Nephron (organoid): ENCODE data around the gene ZRANB1.

Source experiments
- H3K27ac Mint-ChIP-seq, 3 experiments: 2 replicates each; pipeline ENCODE4 v1.8.0; 2020; ENCODE audit warnings: mixed read lengths in 3 of 3, mild to moderate bottlenecking in 2 of 3, moderate library complexity in 1 of 3
- H3K27me3 Mint-ChIP-seq: 2 replicates; pipeline ENCODE4 v1.8.0; 2021; ENCODE audit warnings: low read depth, mild to moderate bottlenecking, moderate library complexity, mixed read lengths
- H3K36me3 Mint-ChIP-seq: 2 replicates; pipeline ENCODE4 v1.8.0; 2020; ENCODE audit warnings: low read depth, mixed read lengths
- H3K4me1 Mint-ChIP-seq: 2 replicates; pipeline ENCODE4 v1.8.0; 2020; ENCODE audit warnings: mixed read lengths
- H3K4me3 Mint-ChIP-seq, 3 experiments: 2 replicates each; pipeline ENCODE4 v1.8.0; 2020; ENCODE audit warnings: mild to moderate bottlenecking in 3 of 3, mixed read lengths in 3 of 3, moderate library complexity in 2 of 3
- H3K9me3 Mint-ChIP-seq: 2 replicates; pipeline ENCODE4 v1.8.0; 2020; ENCODE audit warnings: mixed read lengths
- TF ChIP-seq, protein P1 (sequence below), 3 experiments: fragments of 200-600 bp; sonication (generic); IDR thresholded peaks; one replicate each; pipeline ENCODE4 v1.5.0; 2021; ENCODE audit warnings: antibody characterized with exemption in 3 of 3; ENCODE audit not compliant: unreplicated experiment in 3 of 3

ZRANB1 gene

DNA sequence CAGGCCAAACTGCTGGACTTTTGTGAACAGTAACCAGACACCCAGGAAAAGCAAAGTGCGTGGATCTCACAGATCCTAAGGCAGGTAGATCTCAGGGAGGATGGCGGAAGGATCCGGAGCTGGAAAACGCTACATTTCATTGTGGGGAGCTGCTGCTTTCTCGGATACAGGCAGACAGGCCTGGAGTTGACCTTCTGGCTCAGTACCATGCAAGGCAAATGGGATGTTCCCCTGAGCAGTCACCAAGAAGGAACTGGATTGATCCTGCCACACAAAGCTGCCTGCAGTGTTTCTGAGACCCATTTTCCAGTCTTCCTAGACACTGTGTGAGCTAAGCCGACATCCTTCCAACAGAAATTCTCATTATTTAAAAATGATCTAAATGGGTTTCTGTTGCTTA is 65.5 kb downstream of the ZRANB1 start:
- peaks cover 3% of the 10 kb centered on the region for H3K27me3 Mint-ChIP-seq
- H3K9me3 Mint-ChIP-seq, result no peaks in the 10 kb centered on the region
- TF ChIP-seq, protein P1, sequence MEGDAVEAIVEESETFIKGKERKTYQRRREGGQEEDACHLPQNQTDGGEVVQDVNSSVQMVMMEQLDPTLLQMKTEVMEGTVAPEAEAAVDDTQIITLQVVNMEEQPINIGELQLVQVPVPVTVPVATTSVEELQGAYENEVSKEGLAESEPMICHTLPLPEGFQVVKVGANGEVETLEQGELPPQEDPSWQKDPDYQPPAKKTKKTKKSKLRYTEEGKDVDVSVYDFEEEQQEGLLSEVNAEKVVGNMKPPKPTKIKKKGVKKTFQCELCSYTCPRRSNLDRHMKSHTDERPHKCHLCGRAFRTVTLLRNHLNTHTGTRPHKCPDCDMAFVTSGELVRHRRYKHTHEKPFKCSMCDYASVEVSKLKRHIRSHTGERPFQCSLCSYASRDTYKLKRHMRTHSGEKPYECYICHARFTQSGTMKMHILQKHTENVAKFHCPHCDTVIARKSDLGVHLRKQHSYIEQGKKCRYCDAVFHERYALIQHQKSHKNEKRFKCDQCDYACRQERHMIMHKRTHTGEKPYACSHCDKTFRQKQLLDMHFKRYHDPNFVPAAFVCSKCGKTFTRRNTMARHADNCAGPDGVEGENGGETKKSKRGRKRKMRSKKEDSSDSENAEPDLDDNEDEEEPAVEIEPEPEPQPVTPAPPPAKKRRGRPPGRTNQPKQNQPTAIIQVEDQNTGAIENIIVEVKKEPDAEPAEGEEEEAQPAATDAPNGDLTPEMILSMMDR (IDR thresholded peaks at IDR 0.05; ENCODE audit: unreplicated experiment in 3 of 3), result no peak
- H3K4me1 Mint-ChIP-seq, result peaks cover 49% of the 10 kb centered on the region
- peak overlapping the region; percentile 46 to 67 (median 64) for H3K27ac Mint-ChIP-seq
- H3K36me3 Mint-ChIP-seq, result peaks cover 20% of the 10 kb centered on the region
- H3K4me3 Mint-ChIP-seq, result peak overlapping the region in 1 of 3 experiments; percentile 11

DNA sequence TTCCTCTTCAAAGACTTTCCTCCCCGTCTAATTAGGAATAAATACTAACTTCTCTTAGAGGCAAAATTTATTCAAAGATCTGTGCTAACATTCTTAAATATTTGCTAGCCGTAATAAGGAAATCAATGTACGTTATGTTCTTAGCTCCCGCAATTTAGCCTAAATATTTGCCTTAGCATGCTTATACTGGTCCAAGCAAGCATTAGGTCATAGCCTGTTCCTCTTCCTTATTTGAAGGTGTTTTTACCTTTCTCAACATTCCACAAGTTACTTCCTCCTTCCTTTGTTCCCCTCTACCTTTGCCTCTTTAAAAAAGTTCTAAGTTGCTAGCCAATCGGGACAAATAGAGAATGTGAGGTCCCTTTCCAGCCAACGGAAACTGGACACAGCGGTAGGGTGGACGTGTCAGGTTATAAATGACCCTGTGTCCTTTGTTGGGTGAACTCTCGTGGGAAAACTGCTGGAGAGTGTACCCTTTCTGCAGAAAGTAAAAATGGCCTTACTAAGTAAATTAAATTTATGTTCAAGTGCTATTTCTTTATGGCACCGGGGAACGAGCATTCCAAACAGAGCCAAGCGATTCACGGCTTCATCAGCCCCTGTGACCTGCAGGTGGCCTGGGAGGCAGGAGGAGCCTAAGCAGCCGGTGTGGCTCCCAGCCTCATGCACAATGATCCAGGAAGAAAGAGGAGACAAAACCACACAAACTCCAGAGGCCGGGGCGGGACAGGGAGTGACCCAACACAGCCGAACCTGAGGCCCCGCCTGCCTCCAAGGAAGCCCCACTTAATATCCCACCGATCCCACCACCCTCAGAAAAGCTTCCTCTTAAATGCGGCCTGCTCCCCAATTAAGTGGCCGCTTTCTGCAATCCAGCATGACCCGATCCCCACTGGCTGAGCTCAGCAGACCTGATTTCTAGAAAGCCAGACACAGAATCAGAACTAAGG is 67.0 kb downstream of the ZRANB1 start:
- Mint-ChIP-seq H3K27ac (peak overlapping the region; percentile 24 to 42 (median 26)), H3K36me3 (peaks cover 25% of the 10 kb centered on the region), H3K4me1 (peaks cover 52% of the 10 kb centered on the region), H3K4me3 (no peak overlapping the region), H3K9me3 (no peaks in the 10 kb centered on the region), H3K27me3 (peaks cover 3% of the 10 kb centered on the region)
- TF ChIP-seq, protein P1 (IDR thresholded peaks at IDR 0.05; ENCODE audit: unreplicated experiment in 3 of 3), result no peak

DNA sequence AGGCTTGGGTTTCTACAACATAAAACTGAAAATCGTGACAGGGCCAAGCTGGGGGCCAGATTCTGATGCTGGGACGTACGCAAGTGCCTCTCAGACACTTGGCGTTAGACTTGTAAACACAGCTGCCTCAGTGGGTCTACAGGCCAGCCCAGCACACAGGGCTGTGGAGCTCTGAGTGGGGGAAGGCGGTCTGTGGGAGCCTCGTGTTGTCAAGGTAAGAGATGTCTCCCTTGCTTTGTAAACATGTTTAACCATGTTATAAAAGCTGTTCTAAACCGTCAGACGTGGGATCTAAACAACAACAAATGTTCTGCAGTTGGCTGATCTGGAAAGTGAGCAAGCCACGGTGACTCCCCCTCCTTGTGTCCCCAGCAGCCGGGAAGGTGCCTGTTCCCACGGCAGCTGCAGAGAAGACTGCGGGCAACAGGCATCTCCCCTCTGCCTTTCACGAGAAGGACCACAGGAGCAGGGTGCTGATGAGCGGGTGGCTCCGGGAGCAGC is 67.8 kb downstream of the ZRANB1 start:
- peaks cover 29% of the 10 kb centered on the region for H3K36me3 Mint-ChIP-seq
- no peak overlapping the region for H3K4me3 Mint-ChIP-seq
- H3K4me1 Mint-ChIP-seq, result peaks cover 54% of the 10 kb centered on the region
- H3K27ac Mint-ChIP-seq, result peak overlapping the region; percentile 9 to 35 (median 23)
- TF ChIP-seq, protein P1 (IDR thresholded peaks at IDR 0.05; ENCODE audit: unreplicated experiment in 3 of 3), result no peak
- peaks cover 3% of the 10 kb centered on the region for H3K27me3 Mint-ChIP-seq
- H3K9me3 Mint-ChIP-seq, result no peaks in the 10 kb centered on the region

DNA sequence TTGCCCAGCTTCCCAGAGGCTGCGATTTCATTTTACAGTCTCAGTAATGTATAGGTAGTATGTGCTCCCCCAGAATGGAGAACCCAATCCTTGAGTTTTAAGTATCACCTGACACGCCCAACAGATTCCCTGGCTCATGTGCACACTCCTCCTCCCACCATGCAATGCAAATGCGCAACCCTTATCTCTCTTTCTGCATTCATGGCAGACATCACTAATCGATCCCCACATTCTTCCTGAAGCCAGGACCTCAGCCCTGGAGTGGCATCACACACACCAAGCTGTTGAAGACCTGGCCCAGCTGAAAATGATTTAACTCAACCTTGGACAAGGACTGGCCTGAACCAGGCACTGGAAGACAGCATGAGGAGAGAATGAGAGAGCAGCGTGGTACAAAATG is 68.4 kb downstream of the ZRANB1 start:
- H3K27ac Mint-ChIP-seq, result peak overlapping the region in 2 of 3 experiments; percentile 5 to 9
- no peaks in the 10 kb centered on the region for H3K9me3 Mint-ChIP-seq
- TF ChIP-seq, protein P1 (IDR thresholded peaks at IDR 0.05; ENCODE audit: unreplicated experiment in 3 of 3), result no peak
- no peak overlapping the region for H3K4me3 Mint-ChIP-seq
- peaks cover 33% of the 10 kb centered on the region for H3K36me3 Mint-ChIP-seq
- H3K27me3 Mint-ChIP-seq, result peaks cover 3% of the 10 kb centered on the region
- peaks cover 55% of the 10 kb centered on the region for H3K4me1 Mint-ChIP-seq

DNA sequence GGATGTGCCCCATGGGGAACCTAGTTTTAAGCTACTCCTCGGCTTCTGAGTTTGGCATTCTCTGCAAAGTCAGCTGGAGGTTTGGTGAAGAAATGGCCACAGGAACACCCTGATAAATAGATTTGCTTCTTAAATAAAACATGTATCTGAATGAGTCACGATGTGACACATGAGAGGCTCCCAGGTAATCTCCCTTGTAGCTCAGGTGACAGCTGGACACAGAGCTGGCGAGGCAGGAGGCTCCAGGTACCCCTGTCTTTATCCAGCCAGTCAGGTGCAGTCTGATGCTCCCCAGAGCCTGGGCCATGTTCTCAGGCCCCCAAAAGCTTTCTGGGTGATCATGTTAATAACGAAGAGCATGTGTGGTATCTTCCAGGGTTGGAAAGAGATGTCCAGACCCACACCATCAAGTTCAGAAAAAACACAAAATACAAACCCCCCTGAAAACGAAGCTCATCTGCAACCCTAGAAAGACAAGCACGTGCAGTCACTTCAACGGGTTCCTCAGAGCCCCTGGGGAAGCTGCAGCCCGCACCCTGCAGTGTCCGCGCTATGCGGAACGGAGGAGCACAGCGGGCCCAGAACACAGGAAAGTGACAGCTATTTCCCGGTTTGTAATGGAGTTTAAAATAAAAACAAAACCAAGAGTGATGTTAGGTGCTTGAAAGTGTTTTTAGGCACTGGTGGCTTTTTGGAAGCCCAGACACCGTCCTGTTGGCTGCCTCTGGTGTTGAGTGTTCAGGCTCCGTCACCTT is 69.4 kb downstream of the ZRANB1 start:
- Mint-ChIP-seq H3K9me3 (no peaks in the 10 kb centered on the region), H3K4me3 (no peak overlapping the region), H3K27me3 (peaks cover 3% of the 10 kb centered on the region), H3K27ac (no peak overlapping the region), H3K36me3 (peaks cover 35% of the 10 kb centered on the region), H3K4me1 (peaks cover 50% of the 10 kb centered on the region)
- TF ChIP-seq, protein P1 (IDR thresholded peaks at IDR 0.05; ENCODE audit: unreplicated experiment in 3 of 3), result no peak
